Measurements from ENCODE around the gene TSC1. TPM values are rescaled to one million over a fixed set of nuclear protein-coding genes. Genes with fewer than 3 reads are reported as not detected.

TSC1 gene
- total RNA-seq, 2 donors from 2014 or later, result 27.7 to 82.2 TPM

DNA sequence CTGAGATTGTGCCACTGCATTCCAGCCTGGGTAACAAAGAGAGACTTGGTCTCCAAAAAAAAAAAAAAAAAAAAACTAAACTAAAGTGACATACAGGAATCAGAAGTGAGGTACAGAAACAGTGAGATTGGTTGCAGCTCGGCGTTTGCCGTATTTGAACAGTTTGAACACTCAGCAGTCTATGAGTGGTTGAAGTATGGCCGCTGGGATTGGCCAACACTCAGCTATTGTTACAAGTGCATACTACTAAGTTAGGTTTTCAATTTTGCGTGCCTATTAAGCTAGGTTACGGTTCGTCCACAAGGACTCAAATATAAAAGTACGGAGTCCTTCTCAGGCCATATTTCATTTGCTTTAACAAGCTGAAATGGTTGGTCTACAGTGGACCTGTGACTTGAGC is 3.3 kb upstream of the TSC1 start:
- no peaks in the 10 kb centered on the region for H3K36me3 ChIP-seq

GRCh38 chr9:132946631-132947295 is 2.3 kb upstream of the TSC1 start:
- no peaks in the 10 kb centered on the region for H3K36me3 ChIP-seq
- WGBS, result 84% methylated on average over 7 of the region's 7 CpGs
- intact Hi-C loops (cut with DNase I), result loop anchor here (10.0 kb wide), 2 partner anchors 72 to 428 kb away; partner anchors contain the start of genes AK8, SPACA9, STKLD1 and SURF4
- no peaks in the 10 kb centered on the region for H3K9me3 ChIP-seq
- no peak for DNase-seq (ENCODE audit: low spot score)
- H3K27me3 ChIP-seq (replicated peaks; ENCODE audit: insufficient read depth), result no peaks in the 10 kb centered on the region
- H3K27ac ChIP-seq, result no peak overlapping the region
- TF ChIP-seq POLR2A (IDR thresholded peaks at IDR 0.05) (no peak), CTCF (IDR thresholded peaks at IDR 0.05) (no peak), POLR2AphosphoS5 (IDR thresholded peaks at IDR 0.05) (no peak)
- H3K4me3 ChIP-seq, result no peak overlapping the region
- peaks cover 6% of the 10 kb centered on the region for H3K4me1 ChIP-seq (replicated peaks)

More for the DNA sequence above, 3.3 kb upstream of the TSC1 start:
- H3K27ac ChIP-seq, result no peak overlapping the region
- no peak overlapping the region for H3K4me3 ChIP-seq
- 88% methylated on average over 8 of the region's 8 CpGs for WGBS
- no peak for DNase-seq (ENCODE audit: low spot score)
- H3K9me3 ChIP-seq, result no peaks in the 10 kb centered on the region
- intact Hi-C loops (cut with DNase I), result loop anchor here (10.0 kb wide), 2 partner anchors 73 to 427 kb away; partner anchors contain the start of genes AK8, SPACA9, STKLD1 and SURF4
- peaks cover 6% of the 10 kb centered on the region for H3K4me1 ChIP-seq (replicated peaks)
- no peak for TF ChIP-seq POLR2AphosphoS5 (IDR thresholded peaks at IDR 0.05)
- no peak for TF ChIP-seq POLR2A (IDR thresholded peaks at IDR 0.05)
- TF ChIP-seq CTCF (IDR thresholded peaks at IDR 0.05), result no peak
- no peaks in the 10 kb centered on the region for H3K27me3 ChIP-seq (replicated peaks; ENCODE audit: insufficient read depth)

GRCh38 chr9:132946211-132946610 is 1.8 kb upstream of the TSC1 start:
- TF ChIP-seq POLR2A (IDR thresholded peaks at IDR 0.05), result no peak
- TF ChIP-seq CTCF (IDR thresholded peaks at IDR 0.05), result no peak
- no peak for TF ChIP-seq POLR2AphosphoS5 (IDR thresholded peaks at IDR 0.05)
- Histone ChIP-seq H3K9me3 (no peaks in the 10 kb centered on the region), H3K27ac (no peak overlapping the region), H3K36me3 (no peaks in the 10 kb centered on the region), H3K4me1 (replicated peaks) (peaks cover 6% of the 10 kb centered on the region), H3K27me3 (replicated peaks; ENCODE audit: insufficient read depth) (no peaks in the 10 kb centered on the region), H3K4me3 (no peak overlapping the region)
- intact Hi-C loops (cut with DNase I), result loop anchor here (10.0 kb wide), 2 partner anchors 71 to 429 kb away; partner anchors contain the start of genes AK8, SPACA9, STKLD1 and SURF4
- DNase-seq (ENCODE audit: low spot score), result no peak
- WGBS, result 35% methylated on average over 3 of the region's 3 CpGs

DNA sequence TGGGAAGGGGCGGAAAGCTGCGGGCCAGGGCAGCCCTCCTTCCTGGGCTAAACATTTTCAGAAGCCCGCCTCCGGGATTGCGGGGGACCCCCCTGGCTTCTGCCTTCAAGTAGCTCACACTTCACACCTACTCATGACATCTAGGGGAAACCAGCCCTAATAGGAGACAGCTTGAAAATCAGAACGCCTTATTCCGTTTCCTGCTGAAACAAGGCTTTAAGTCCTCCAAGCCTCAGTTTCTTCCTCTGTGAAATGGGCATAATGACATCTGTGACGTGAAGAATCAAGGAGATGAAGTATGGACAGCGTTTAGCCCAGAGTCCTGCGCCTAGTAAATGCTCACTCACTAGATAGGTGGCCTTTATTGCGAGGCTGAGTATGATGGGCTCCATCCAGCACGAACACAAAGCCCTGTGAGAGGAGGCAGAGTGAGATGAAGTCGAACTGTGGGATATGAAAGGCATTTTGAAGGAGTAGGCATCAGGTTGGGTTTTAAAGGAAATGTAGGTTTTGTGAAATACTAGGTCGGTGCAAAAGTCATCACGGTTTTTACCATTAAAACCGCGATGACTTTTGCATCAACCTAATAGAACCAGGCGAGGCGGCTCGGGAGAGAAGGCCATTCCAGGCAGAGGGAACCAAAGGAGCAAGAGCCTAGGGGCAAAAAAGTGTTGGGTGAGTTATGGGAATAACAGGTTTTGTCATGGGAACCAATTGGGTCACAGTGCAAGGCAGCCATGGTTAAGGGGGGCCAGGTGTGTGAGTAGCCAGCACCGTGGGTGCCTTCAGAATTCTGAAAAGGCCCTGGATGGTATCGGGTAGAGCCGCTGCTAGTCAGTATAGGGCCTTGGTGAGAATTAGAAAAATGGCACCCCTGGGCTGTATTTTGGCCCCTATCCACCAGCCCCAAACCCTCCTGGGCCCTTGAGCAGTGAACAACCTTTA is 1.0 kb upstream of the TSC1 start:
- intact Hi-C loops (cut with DNase I), result loop anchor here (10.0 kb wide), 2 partner anchors 71 to 429 kb away; partner anchors contain the start of genes AK8, SPACA9, STKLD1 and SURF4

More for the DNA sequence above, 1.0 kb upstream of the TSC1 start:
- Histone ChIP-seq H3K4me3 (peak overlapping the region; percentile 85 to 100), H3K27ac (peak overlapping the region; percentile 92 to 96), H3K9me3 (no peaks in the 10 kb centered on the region), H3K27me3 (replicated peaks; ENCODE audit: insufficient read depth) (no peaks in the 10 kb centered on the region), H3K36me3 (no peaks in the 10 kb centered on the region), H3K4me1 (replicated peaks) (peaks cover 6% of the 10 kb centered on the region)
- DNase-seq (ENCODE audit: low spot score), result no peak
- 60% methylated on average over 23 of the region's 23 CpGs for WGBS
- TF ChIP-seq POLR2AphosphoS5 (IDR thresholded peaks at IDR 0.05), result no peak
- TF ChIP-seq POLR2A (IDR thresholded peaks at IDR 0.05), result no peak
- no peak for TF ChIP-seq CTCF (IDR thresholded peaks at IDR 0.05)

Data from prostate gland (tissue), 2 donors.